HEK293 (cell line): ENCODE measurements around the gene HMCN1.

Experiments
- CTCF ChIA-PET: fragments of 350-600 bp; formaldehyde crosslinking; extraction: SDS; loops from one replicate; lab custom pipeline; 2021; ENCODE audit warnings: antibody characterized with exemption; lab: Yijun Ruan, JAX
- POLR2A ChIA-PET: fragments of 300-600 bp; formaldehyde crosslinking; extraction: SDS; loops from one replicate; lab custom pipeline; 2020; ENCODE audit warnings: antibody characterized with exemption, inconsistent platforms; lab: Yijun Ruan, JAX
- H3K27ac ChIP-seq: fragments of 200-500 bp; sonication (Bioruptor generic); 2 replicates; pipeline ENCODE4 v1.5.1; 2014; ENCODE audit warnings: low read depth, low read length, control low read depth, inconsistent platforms; ENCODE audit errors: extremely low read depth
- H3K36me3 ChIP-seq, 2 experiments: fragments of 200-500 bp in 1 of 2; sonication (Bioruptor generic) in 1 of 2; 1 replicate in 1 of 2; 2 replicates in 1 of 2; pipeline ENCODE4 v1.5.1; 2014 to 2017; ENCODE audit warnings: inconsistent platforms in 2 of 2, low read length in 2 of 2; ENCODE audit not compliant: control insufficient read depth in 2 of 2, insufficient read depth in 1 of 2
- H3K4me1 ChIP-seq: fragments of 200-500 bp; sonication (Bioruptor generic); 2 replicates; pipeline ENCODE4 v1.5.1; 2014; ENCODE audit warnings: mild to moderate bottlenecking, low read length, inconsistent platforms; ENCODE audit not compliant: control insufficient read depth, insufficient read depth
- H3K4me3 ChIP-seq: 2 replicates; pipeline ENCODE4 v1.5.1; 2011; ENCODE audit warnings: low read depth, mild to moderate bottlenecking, control low read depth, low read length, moderate library complexity
- H3K9me3 ChIP-seq: fragments of 200-500 bp; sonication (Bioruptor generic); 2 replicates; pipeline ENCODE4 v1.5.1; 2014; ENCODE audit warnings: low read depth, low read length, inconsistent platforms; ENCODE audit not compliant: control insufficient read depth, insufficient read depth
- CTCF ChIP-seq: fragments of 450-650 bp; formaldehyde crosslinking; IDR thresholded peaks from 2 replicates; pipeline ENCODE4 v1.5.1; 2016; ENCODE audit warnings: missing biosample characterization, missing genetic modification characterization
- ZNF175 ChIP-seq: fragments of 450-650 bp; formaldehyde crosslinking; IDR thresholded peaks from 2 replicates; pipeline ENCODE4 v1.5.1; 2016; ENCODE audit warnings: missing biosample characterization, missing genetic modification characterization

The HMCN1 gene

GRCh38 chr1:186240436-186240835, 506.2 kb downstream of the HMCN1 start:
- H3K36me3 ChIP-seq: no peaks in the 10 kb centered on the region
- ChIA-PET CTCF (no interaction called here), POLR2A (no interaction called here)
- no peak overlapping the region for H3K27ac ChIP-seq
- no peaks in the 10 kb centered on the region for H3K4me1 ChIP-seq
- no peak overlapping the region for H3K4me3 ChIP-seq
- TF ChIP-seq ZNF175 (tag by site-specific recombination): no peak
- no peak for TF ChIP-seq CTCF (tag by site-specific recombination)
- no peaks in the 10 kb centered on the region for H3K9me3 ChIP-seq
